SK-N-SH treated with all-trans-retinoic acid at 6 μM for 48 hours (cell line): Measurements from ENCODE around the gene WASF3.

Experiments used
- ARNTL ChIP-seq: fragments of 450-650 bp; formaldehyde crosslinking; IDR thresholded peaks from 2 replicates; pipeline ENCODE4 v1.5.0; 2020; ENCODE audit warnings: low read depth, mild to moderate bottlenecking, moderate library complexity, borderline replicate concordance
- ISL1 ChIP-seq: fragments of 250-450 bp; sonication (Bioruptor Pico); IDR thresholded peaks from 2 replicates; pipeline ENCODE4 v2.1.2; 2022; ENCODE audit warnings: mild to moderate bottlenecking, moderate library complexity
- PPARA ChIP-seq: fragments of 250-450 bp; sonication (Bioruptor Pico); IDR thresholded peaks from 2 replicates; pipeline ENCODE4 v1.5.0; 2020; ENCODE audit warnings: mild to moderate bottlenecking, borderline replicate concordance
- SNAI2 ChIP-seq: fragments of 250-450 bp; sonication (Bioruptor Pico); IDR thresholded peaks from 2 replicates; pipeline ENCODE4 v1.5.0; 2020; ENCODE audit warnings: mild to moderate bottlenecking, moderate library complexity
- TOX ChIP-seq: fragments of 250-450 bp; sonication (Bioruptor Pico); IDR thresholded peaks from 2 replicates; pipeline ENCODE4 v1.8.0; 2021; ENCODE audit warnings: mild to moderate bottlenecking, moderate library complexity, borderline replicate concordance
- ZC3H10 ChIP-seq: fragments of 250-450 bp; sonication (Bioruptor Pico); IDR thresholded peaks from 2 replicates; pipeline ENCODE4 v1.5.1; 2021; ENCODE audit warnings: mild to moderate bottlenecking, moderate library complexity
- ZFP30 ChIP-seq: fragments of 450-650 bp; formaldehyde crosslinking; IDR thresholded peaks from 2 replicates; pipeline ENCODE4 v1.5.0; 2022; ENCODE audit warnings: mild to moderate bottlenecking, moderate library complexity
- ZNF70 ChIP-seq: fragments of 450-650 bp; formaldehyde crosslinking; IDR thresholded peaks from 2 replicates; pipeline ENCODE4 v1.5.0; 2020; ENCODE audit warnings: mild to moderate bottlenecking, moderate library complexity
- ZNF8 ChIP-seq: fragments of 450-650 bp; formaldehyde crosslinking; IDR thresholded peaks from 2 replicates; pipeline ENCODE4 v1.5.0; 2020; ENCODE audit warnings: mild to moderate bottlenecking, moderate library complexity
- TF ChIP-seq, protein P1 (sequence below): fragments of 250-450 bp; sonication (Bioruptor Pico); IDR thresholded peaks from 2 replicates; pipeline ENCODE4 v1.8.0; 2021; ENCODE audit warnings: low read depth, mild to moderate bottlenecking, moderate library complexity, borderline replicate concordance
- TF ChIP-seq, protein P2 (sequence below): fragments of 250-450 bp; sonication (Bioruptor Pico); IDR thresholded peaks from 2 replicates; pipeline ENCODE4 v1.5.0; 2020; ENCODE audit warnings: mild to moderate bottlenecking, moderate library complexity
- TF ChIP-seq, protein P3 (sequence below): fragments of 250-450 bp; sonication (Bioruptor Pico); IDR thresholded peaks from 2 replicates; pipeline ENCODE4 v1.8.0; 2020; ENCODE audit warnings: mild to moderate bottlenecking, moderate library complexity, borderline replicate concordance

DNA sequence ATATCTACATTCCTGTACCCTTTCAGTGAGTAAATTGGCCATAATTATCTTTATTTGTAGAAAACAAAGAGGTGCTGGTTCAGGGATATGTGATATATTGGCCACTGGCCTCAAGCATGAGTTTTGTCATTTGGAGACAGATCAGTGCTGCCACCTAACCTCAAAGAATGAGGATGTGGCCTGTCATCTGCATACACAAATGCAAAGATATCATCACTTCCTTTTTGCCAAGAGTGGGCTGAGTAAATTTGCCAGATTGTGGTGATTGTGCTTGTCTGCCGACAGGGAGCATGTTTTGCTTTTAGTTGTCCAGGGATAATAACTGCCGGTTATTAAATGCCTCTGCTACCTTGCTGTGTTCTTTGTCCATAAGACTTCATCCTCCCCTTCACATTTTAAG lies 44.2 kb downstream of the WASF3 start:
- TF ChIP-seq, protein P1, sequence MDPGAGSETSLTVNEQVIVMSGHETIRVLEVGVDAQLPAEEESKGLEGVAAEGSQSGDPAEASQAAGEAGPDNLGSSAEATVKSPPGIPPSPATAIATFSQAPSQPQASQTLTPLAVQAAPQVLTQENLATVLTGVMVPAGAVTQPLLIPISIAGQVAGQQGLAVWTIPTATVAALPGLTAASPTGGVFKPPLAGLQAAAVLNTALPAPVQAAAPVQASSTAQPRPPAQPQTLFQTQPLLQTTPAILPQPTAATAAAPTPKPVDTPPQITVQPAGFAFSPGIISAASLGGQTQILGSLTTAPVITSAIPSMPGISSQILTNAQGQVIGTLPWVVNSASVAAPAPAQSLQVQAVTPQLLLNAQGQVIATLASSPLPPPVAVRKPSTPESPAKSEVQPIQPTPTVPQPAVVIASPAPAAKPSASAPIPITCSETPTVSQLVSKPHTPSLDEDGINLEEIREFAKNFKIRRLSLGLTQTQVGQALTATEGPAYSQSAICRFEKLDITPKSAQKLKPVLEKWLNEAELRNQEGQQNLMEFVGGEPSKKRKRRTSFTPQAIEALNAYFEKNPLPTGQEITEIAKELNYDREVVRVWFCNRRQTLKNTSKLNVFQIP = no peak
- no peak for TF ChIP-seq ISL1 (CRISPR knock-in tag)
- TF ChIP-seq, protein P2, sequence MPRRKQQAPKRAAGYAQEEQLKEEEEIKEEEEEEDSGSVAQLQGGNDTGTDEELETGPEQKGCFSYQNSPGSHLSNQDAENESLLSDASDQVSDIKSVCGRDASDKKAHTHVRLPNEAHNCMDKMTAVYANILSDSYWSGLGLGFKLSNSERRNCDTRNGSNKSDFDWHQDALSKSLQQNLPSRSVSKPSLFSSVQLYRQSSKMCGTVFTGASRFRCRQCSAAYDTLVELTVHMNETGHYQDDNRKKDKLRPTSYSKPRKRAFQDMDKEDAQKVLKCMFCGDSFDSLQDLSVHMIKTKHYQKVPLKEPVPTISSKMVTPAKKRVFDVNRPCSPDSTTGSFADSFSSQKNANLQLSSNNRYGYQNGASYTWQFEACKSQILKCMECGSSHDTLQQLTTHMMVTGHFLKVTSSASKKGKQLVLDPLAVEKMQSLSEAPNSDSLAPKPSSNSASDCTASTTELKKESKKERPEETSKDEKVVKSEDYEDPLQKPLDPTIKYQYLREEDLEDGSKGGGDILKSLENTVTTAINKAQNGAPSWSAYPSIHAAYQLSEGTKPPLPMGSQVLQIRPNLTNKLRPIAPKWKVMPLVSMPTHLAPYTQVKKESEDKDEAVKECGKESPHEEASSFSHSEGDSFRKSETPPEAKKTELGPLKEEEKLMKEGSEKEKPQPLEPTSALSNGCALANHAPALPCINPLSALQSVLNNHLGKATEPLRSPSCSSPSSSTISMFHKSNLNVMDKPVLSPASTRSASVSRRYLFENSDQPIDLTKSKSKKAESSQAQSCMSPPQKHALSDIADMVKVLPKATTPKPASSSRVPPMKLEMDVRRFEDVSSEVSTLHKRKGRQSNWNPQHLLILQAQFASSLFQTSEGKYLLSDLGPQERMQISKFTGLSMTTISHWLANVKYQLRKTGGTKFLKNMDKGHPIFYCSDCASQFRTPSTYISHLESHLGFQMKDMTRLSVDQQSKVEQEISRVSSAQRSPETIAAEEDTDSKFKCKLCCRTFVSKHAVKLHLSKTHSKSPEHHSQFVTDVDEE (CRISPR knock-in tag) = no peak
- TF ChIP-seq ZC3H10 = no peak
- TF ChIP-seq, protein P3, sequence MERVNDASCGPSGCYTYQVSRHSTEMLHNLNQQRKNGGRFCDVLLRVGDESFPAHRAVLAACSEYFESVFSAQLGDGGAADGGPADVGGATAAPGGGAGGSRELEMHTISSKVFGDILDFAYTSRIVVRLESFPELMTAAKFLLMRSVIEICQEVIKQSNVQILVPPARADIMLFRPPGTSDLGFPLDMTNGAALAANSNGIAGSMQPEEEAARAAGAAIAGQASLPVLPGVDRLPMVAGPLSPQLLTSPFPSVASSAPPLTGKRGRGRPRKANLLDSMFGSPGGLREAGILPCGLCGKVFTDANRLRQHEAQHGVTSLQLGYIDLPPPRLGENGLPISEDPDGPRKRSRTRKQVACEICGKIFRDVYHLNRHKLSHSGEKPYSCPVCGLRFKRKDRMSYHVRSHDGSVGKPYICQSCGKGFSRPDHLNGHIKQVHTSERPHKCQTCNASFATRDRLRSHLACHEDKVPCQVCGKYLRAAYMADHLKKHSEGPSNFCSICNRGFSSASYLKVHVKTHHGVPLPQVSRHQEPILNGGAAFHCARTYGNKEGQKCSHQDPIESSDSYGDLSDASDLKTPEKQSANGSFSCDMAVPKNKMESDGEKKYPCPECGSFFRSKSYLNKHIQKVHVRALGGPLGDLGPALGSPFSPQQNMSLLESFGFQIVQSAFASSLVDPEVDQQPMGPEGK = no peak
- peak; percentile 21; the same call in 1 of the 2 replicates for TF ChIP-seq ZNF8 (CRISPR knock-in tag)
- no peak for TF ChIP-seq PPARA
- no peak for TF ChIP-seq ZFP30 (CRISPR knock-in tag)
- no peak for TF ChIP-seq ZNF70 (CRISPR knock-in tag)
- no peak for TF ChIP-seq TOX
- no peak for TF ChIP-seq ARNTL (CRISPR knock-in tag)
- no peak for TF ChIP-seq SNAI2 (CRISPR knock-in tag)
